Measurements from ENCODE around the gene RFNG.

- no peak for TF ChIP-seq CTCF (IDR thresholded peaks at IDR 0.05)
- TF ChIP-seq MAFK (IDR thresholded peaks at IDR 0.05; ENCODE audit: partially characterized antibody), result no peak
- TF ChIP-seq USF2 (IDR thresholded peaks at IDR 0.05), result no peak
- no peak for TF ChIP-seq ZC3H11A (IDR thresholded peaks at IDR 0.05)
- TF ChIP-seq REST (IDR thresholded peaks at IDR 0.05), result no peak
- no peak for TF ChIP-seq POLR2A (IDR thresholded peaks at IDR 0.05; ENCODE audit: low read length)
- no peak for TF ChIP-seq MYC (IDR thresholded peaks at IDR 0.05; ENCODE audit: borderline replicate concordance, low read length)
Observed at GRCh38 chr17:82055965-82056728, 4.5 kb upstream of the RFNG start.

All from A549 (cell line).